GM23338 (cell line): ENCODE data around the gene SART3.

ENCODE experiments used
- CREB1 ChIP-seq: fragments of 250-450 bp; sonication (Bioruptor Pico); IDR thresholded peaks from 2 replicates; pipeline ENCODE4 v1.5.0; 2020; ENCODE audit warnings: low read depth, mild to moderate bottlenecking, moderate library complexity
- CTCF ChIP-seq, 2 experiments: fragments of 200-600 bp in 1 of 2; sonication (generic) in 1 of 2; conservative IDR thresholded peaks; 2 replicates each; pipeline versions ENCODE4 v1.5.1 to v1.6.1; 2016 to 2017; ENCODE audit warnings: antibody characterized with exemption in 2 of 2, low read depth in 2 of 2, mild to moderate bottlenecking in 2 of 2, moderate library complexity in 1 of 2
- ETS1 ChIP-seq: IDR thresholded peaks from 2 replicates; pipeline ENCODE4 v1.6.1; 2016; ENCODE audit warnings: antibody characterized with exemption
- EZH2 ChIP-seq: fragments of 200-600 bp; sonication (generic); IDR thresholded peaks from one replicate; pipeline ENCODE4 v1.8.0; 2017; ENCODE audit warnings: antibody characterized with exemption, mild to moderate bottlenecking, low read depth; ENCODE audit not compliant: unreplicated experiment
- EZH2phosphoT487 ChIP-seq: fragments of 200-600 bp; sonication (generic); IDR thresholded peaks from one replicate; pipeline ENCODE4 v1.8.1; 2018; ENCODE audit warnings: antibody characterized with exemption; ENCODE audit not compliant: unreplicated experiment
- JUNB ChIP-seq: IDR thresholded peaks from one replicate; pipeline ENCODE4 v1.6.1; 2016; ENCODE audit warnings: antibody characterized with exemption; ENCODE audit not compliant: unreplicated experiment
- NANOG ChIP-seq: IDR thresholded peaks from 2 replicates; pipeline ENCODE4 v1.6.1; 2016; ENCODE audit warnings: antibody characterized with exemption, borderline replicate concordance
- POLR2AphosphoS5 ChIP-seq: IDR thresholded peaks from 2 replicates; pipeline ENCODE4 v1.6.1; 2016; ENCODE audit warnings: antibody characterized with exemption, low read depth
- REST ChIP-seq: IDR thresholded peaks from one replicate; pipeline ENCODE4 v1.6.1; 2018; ENCODE audit warnings: antibody characterized with exemption; ENCODE audit not compliant: unreplicated experiment
- ZNF462 ChIP-seq: fragments of 250-450 bp; sonication (Bioruptor Pico); IDR thresholded peaks from 2 replicates; pipeline ENCODE4 v1.5.0; 2020; ENCODE audit warnings: mild to moderate bottlenecking, moderate library complexity

- TF ChIP-seq ZNF462 (CRISPR knock-in tag) (no peak), CTCF (conservative IDR thresholded peaks at IDR 0.05; ENCODE audit: low read depth in 2 of 2) (no peak), POLR2AphosphoS5 (no peak), EZH2 (no peak), JUNB (no peak), ETS1 (no peak), REST (no peak), EZH2phosphoT487 (no peak), NANOG (no peak), CREB1 (no peak)
Measured at GRCh38 chr12:108596854-108597558, 36.0 kb upstream of the SART3 start.
